HG02970 (cell line): ENCODE data around the gene MCMBP.
A peak's percentile ranks its signal among the peaks of the same experiment; 100 is the strongest.
"Not testable (repeated sequence)": the region's sequence is repeated elsewhere in the genome, so short reads cannot be mapped to it uniquely, and the experiment has no call there.

Experiments
- ATAC-seq: cut with Tn5 transposase; IDR thresholded peaks from one replicate; pipeline ENCODE4 v1.9.1; 2021; ENCODE audit warnings: mild to moderate bottlenecking, moderate library complexity, moderate number of reproducible peaks; ENCODE audit not compliant: unreplicated experiment, low FRiP score

MCMBP gene

GRCh38 chr10:119872610-119872859, at the start of gene MCMBP:
TSS of gene MCMBP (minus strand) at chr10:119872843. CDS start at chr10:119872584, 259 bp downstream.
- peak; percentile 38 for ATAC-seq

GRCh38 chr10:119919826-119920225, 47.2 kb upstream of the MCMBP start:
- ATAC-seq = no peak

GRCh38 chr10:119919271-119919670, 46.6 kb upstream of the MCMBP start:
- no peak for ATAC-seq

- no peak for ATAC-seq
Observed at GRCh38 chr10:119917777-119918176, 45.1 kb upstream of the MCMBP start.

- ATAC-seq = no peak
Observed at GRCh38 chr10:119910689-119911088, 38.0 kb upstream of the MCMBP start.

GRCh38 chr10:119908166-119908565, 35.5 kb upstream of the MCMBP start:
- ATAC-seq = no peak

GRCh38 chr10:119907695-119908094, 35.1 kb upstream of the MCMBP start:
- not testable (repeated sequence) for ATAC-seq

GRCh38 chr10:119903946-119904666, 31.5 kb upstream of the MCMBP start:
- ATAC-seq = no peak

- no peak for ATAC-seq
Observed at GRCh38 chr10:119898577-119898976, 25.9 kb upstream of the MCMBP start.

GRCh38 chr10:119896937-119897770, 24.5 kb upstream of the MCMBP start:
- no peak for ATAC-seq

GRCh38 chr10:119896061-119896655, 23.5 kb upstream of the MCMBP start:
- ATAC-seq = no peak

GRCh38 chr10:119893845-119894427, 21.3 kb upstream of the MCMBP start:
- ATAC-seq = no peak

GRCh38 chr10:119893074-119893473, 20.4 kb upstream of the MCMBP start:
- no peak for ATAC-seq

GRCh38 chr10:119892188-119893065, 19.8 kb upstream of the MCMBP start, which contains the start of gene SEC23IP:
TSS of gene SEC23IP (plus strand) at chr10:119892730. CDS start at chr10:119892783, 53 bp downstream.
- peak; percentile 96 for ATAC-seq

GRCh38 chr10:119891849-119892187, 19.2 kb upstream of the MCMBP start:
- ATAC-seq = not testable (repeated sequence)

GRCh38 chr10:119890307-119890706, 17.7 kb upstream of the MCMBP start:
- ATAC-seq = not testable (repeated sequence)

- ATAC-seq = not testable (repeated sequence)
Observed at GRCh38 chr10:119889201-119889600, 16.6 kb upstream of the MCMBP start.

- not testable (repeated sequence) for ATAC-seq
Observed at GRCh38 chr10:119888715-119889114, 16.1 kb upstream of the MCMBP start.

- ATAC-seq = not testable (repeated sequence)
Observed at GRCh38 chr10:119886070-119886469, 13.4 kb upstream of the MCMBP start.
